ENCODE measurements around the gene FBXL4. TPM values are rescaled to one million over a fixed set of nuclear protein-coding genes. Genes with fewer than 3 reads are reported as not detected.

The FBXL4 gene
- total RNA-seq, 4 donors from 2014 or later: 14.5 to 26.7 (median 18.3) TPM

DNA sequence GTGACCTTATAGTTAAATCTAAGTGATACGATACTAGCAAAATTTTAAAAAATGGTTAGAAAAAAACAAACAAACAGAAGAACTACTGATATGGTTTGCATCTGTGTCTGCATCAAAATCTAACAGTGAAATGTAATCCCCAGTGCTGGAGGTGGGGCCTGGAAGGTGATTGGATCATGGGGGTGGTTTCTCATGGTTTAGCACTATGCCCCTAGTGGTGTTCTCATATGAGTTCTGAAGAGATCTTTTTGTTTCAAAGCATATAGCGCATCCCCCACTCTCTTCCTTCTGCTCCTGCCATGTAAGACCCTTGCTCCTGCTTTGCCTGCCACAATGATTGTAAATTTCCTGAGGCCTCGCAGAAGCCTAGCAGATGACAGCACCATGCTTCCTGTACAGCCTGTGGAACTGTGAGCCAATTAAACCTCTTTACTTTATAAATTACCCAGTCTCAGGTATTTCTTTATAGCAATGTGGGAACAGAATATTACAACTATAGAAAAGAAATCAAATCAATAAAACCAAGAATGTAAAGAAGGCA is 5.4 kb downstream of the FBXL4 start:
- H3K27me3 ChIP-seq: no peaks in the 10 kb centered on the region
- peaks cover 7% of the 10 kb centered on the region for H3K9me3 ChIP-seq
- DNase-seq (ENCODE audit: low spot score in 2 of 2): no peak
- TF ChIP-seq POLR2A (IDR thresholded peaks at IDR 0.05) (no peak), EP300 (IDR thresholded peaks at IDR 0.05) (no peak), POLR2AphosphoS5 (IDR thresholded peaks at IDR 0.05) (no peak)
- TF ChIP-seq, protein P1, sequence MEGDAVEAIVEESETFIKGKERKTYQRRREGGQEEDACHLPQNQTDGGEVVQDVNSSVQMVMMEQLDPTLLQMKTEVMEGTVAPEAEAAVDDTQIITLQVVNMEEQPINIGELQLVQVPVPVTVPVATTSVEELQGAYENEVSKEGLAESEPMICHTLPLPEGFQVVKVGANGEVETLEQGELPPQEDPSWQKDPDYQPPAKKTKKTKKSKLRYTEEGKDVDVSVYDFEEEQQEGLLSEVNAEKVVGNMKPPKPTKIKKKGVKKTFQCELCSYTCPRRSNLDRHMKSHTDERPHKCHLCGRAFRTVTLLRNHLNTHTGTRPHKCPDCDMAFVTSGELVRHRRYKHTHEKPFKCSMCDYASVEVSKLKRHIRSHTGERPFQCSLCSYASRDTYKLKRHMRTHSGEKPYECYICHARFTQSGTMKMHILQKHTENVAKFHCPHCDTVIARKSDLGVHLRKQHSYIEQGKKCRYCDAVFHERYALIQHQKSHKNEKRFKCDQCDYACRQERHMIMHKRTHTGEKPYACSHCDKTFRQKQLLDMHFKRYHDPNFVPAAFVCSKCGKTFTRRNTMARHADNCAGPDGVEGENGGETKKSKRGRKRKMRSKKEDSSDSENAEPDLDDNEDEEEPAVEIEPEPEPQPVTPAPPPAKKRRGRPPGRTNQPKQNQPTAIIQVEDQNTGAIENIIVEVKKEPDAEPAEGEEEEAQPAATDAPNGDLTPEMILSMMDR (IDR thresholded peaks at IDR 0.05): no peak
- 94% methylated on average over 3 of the region's 3 CpGs for WGBS
- H3K27ac ChIP-seq: no peak overlapping the region
- peaks cover 23% of the 10 kb centered on the region for H3K4me1 ChIP-seq
- no peaks in the 10 kb centered on the region for H3K36me3 ChIP-seq
- no peak overlapping the region for H3K4me3 ChIP-seq

DNA sequence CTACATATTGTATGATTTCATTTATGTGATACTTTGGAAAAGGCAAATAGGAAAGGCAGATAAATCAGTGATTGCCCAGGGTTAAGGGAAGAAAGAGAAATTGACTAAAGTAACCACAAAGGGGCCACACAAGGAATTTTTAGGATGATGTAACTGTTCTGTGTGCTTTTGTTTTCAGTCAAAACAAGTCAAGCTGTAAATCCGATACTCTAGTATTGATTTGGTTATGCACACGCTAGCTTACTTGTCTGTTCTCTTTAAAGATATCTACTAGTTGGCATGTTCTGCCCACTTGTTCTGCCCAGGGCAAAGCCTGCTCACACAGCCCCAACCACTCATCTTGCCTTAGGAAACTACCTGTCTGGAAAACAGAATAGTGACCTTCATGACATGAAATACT is 6.4 kb downstream of the FBXL4 start:
- Histone ChIP-seq H3K27ac (no peak overlapping the region), H3K27me3 (no peaks in the 10 kb centered on the region), H3K9me3 (peaks cover 7% of the 10 kb centered on the region), H3K4me1 (peaks cover 15% of the 10 kb centered on the region), H3K4me3 (no peak overlapping the region), H3K36me3 (no peaks in the 10 kb centered on the region)
- DNase-seq (ENCODE audit: low spot score in 2 of 2): no peak
- TF ChIP-seq, protein P1 (IDR thresholded peaks at IDR 0.05): no peak
- TF ChIP-seq POLR2AphosphoS5 (IDR thresholded peaks at IDR 0.05): no peak
- no peak for TF ChIP-seq EP300 (IDR thresholded peaks at IDR 0.05)
- no peak for TF ChIP-seq POLR2A (IDR thresholded peaks at IDR 0.05)
- WGBS: 83% methylated on average over 2 of the region's 2 CpGs

GRCh38 chr6:98937351-98937750 is 10.4 kb downstream of the FBXL4 start:
- WGBS: 88% methylated on average over 3 of the region's 3 CpGs

DNA sequence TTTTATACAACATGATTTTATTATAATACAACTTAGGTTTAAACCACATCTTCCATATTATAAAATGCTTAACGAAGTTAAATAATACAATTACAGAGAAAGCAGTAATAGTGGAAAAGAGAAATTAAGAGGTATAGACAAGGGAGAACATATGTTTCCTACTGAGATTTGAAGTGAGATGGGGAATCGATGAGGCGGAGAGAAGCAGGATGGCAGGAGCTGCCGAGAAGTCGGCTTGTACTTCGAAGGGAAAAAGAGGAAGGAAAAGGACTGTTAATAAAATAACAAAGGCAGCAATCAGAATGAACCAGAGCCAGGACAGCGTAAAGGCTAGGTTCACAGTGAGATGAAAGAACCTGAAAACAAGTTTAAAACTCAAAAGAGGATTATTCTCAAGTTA is 15.4 kb downstream of the FBXL4 start:
- 69% methylated on average over 7 of the region's 7 CpGs for WGBS
- Histone ChIP-seq H3K4me1 (no peaks in the 10 kb centered on the region), H3K4me3 (no peak overlapping the region), H3K9me3 (no peaks in the 10 kb centered on the region), H3K36me3 (no peaks in the 10 kb centered on the region), H3K27ac (no peak overlapping the region), H3K27me3 (no peaks in the 10 kb centered on the region)
- DNase-seq (ENCODE audit: low spot score in 2 of 2): no peak
- TF ChIP-seq POLR2A (IDR thresholded peaks at IDR 0.05): no peak
- TF ChIP-seq, protein P1 (IDR thresholded peaks at IDR 0.05): no peak

More at GRCh38 chr6:98937351-98937750, 10.4 kb downstream of the FBXL4 start:
- peaks cover 7% of the 10 kb centered on the region for H3K9me3 ChIP-seq
- TF ChIP-seq, protein P1 (IDR thresholded peaks at IDR 0.05): no peak
- no peak for TF ChIP-seq POLR2AphosphoS5 (IDR thresholded peaks at IDR 0.05)
- TF ChIP-seq POLR2A (IDR thresholded peaks at IDR 0.05): no peak
- no peak for TF ChIP-seq EP300 (IDR thresholded peaks at IDR 0.05)
- no peak for DNase-seq (ENCODE audit: low spot score in 2 of 2)
- H3K4me1 ChIP-seq: no peaks in the 10 kb centered on the region
- H3K4me3 ChIP-seq: no peak overlapping the region
- H3K27ac ChIP-seq: no peak overlapping the region
- H3K27me3 ChIP-seq: no peaks in the 10 kb centered on the region
- no peaks in the 10 kb centered on the region for H3K36me3 ChIP-seq

DNA sequence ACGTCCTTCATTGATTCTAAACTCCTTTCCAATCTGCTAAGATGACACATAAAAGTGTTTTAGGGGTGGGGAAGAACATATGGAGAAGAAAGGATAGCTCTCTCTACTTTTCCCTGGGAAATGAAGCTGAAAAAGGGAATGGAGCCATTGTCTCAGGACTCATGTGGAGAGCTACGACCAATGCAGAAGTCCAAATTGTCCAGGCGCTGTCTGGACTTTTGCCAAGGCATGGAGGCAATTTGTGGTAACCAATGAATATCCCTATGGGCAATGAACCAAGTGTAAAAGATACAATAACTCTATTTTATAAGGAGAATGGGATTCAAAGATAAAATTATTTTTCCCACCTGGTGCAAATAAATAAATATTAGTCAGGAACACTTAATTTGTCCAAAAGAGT is 16.1 kb downstream of the FBXL4 start:
- Histone ChIP-seq H3K27ac (no peak overlapping the region), H3K36me3 (peaks cover under 1% of the 10 kb centered on the region), H3K4me3 (no peak overlapping the region), H3K9me3 (no peaks in the 10 kb centered on the region), H3K27me3 (no peaks in the 10 kb centered on the region), H3K4me1 (no peaks in the 10 kb centered on the region)
- no peak for DNase-seq (ENCODE audit: low spot score in 2 of 2)
- no peak for TF ChIP-seq POLR2AphosphoS5 (IDR thresholded peaks at IDR 0.05)
- no peak for TF ChIP-seq EP300 (IDR thresholded peaks at IDR 0.05)
- TF ChIP-seq, protein P1 (IDR thresholded peaks at IDR 0.05): no peak
- TF ChIP-seq POLR2A (IDR thresholded peaks at IDR 0.05): no peak
- 75% methylated on average over 3 of the region's 3 CpGs for WGBS
